Skeletal muscle cell (primary cell): ENCODE measurements around the gene SRSF12.

Experiments
- DNase-seq: peaks from one replicate; pipeline ENCODE4 v3.0.0-alpha.2; 2010; ENCODE audit warnings: low read depth
- H3K4me3 ChIP-seq: 2 replicates; pipeline ENCODE4 v1.5.1; 2011; ENCODE audit warnings: low read depth, mild to moderate bottlenecking, control low read depth, low read length, moderate library complexity

Gene SRSF12

GRCh38 chr6:89047473-89047872 lies 70.4 kb downstream of the SRSF12 start:
- no peak for DNase-seq

More at GRCh38 chr6:89047473-89047872, 70.4 kb downstream of the SRSF12 start:
- H3K4me3 ChIP-seq: no peak overlapping the region
